Neutrophil (primary cell): Measurements from ENCODE around the gene FGF18.
A peak's percentile ranks its signal among the peaks of the same experiment; 100 is the strongest.
"Not testable (repeated sequence)": the region's sequence is repeated elsewhere in the genome, so short reads cannot be mapped to it uniquely, and the experiment has no call there.

Experiments used
- H3K27ac ChIP-seq: fragments of 200-600 bp; sonication (generic); 2 replicates; pipeline ENCODE4 v1.5.1; 2016; ENCODE audit warnings: mild to moderate bottlenecking, moderate library complexity
- H3K27me3 ChIP-seq: fragments of 200-600 bp; sonication (generic); 2 replicates; pipeline ENCODE4 v1.6.0; 2016; ENCODE audit warnings: mild to moderate bottlenecking
- H3K36me3 ChIP-seq: fragments of 200-600 bp; sonication (generic); 2 replicates; pipeline ENCODE4 v1.5.1; 2017
- H3K4me1 ChIP-seq, 2 experiments: fragments of 200-600 bp in 1 of 2; sonication (generic) in 1 of 2; 1 replicate in 1 of 2; 2 replicates in 1 of 2; pipeline versions ENCODE4 v1.5.1 to v1.6.1; 2013 to 2016; ENCODE audit warnings: low read depth in 1 of 2, low read length in 1 of 2, mild to moderate bottlenecking in 1 of 2, moderate library complexity in 1 of 2; ENCODE audit not compliant: control insufficient read depth in 1 of 2, insufficient read depth in 1 of 2
- H3K4me3 ChIP-seq, 2 experiments: fragments of 200-600 bp in 1 of 2; sonication (generic) in 1 of 2; 1 replicate in 1 of 2; 2 replicates in 1 of 2; pipeline ENCODE4 v1.5.1; 2013 to 2016; ENCODE audit warnings: low read depth in 1 of 2, low read length in 1 of 2, mild to moderate bottlenecking in 1 of 2, moderate library complexity in 1 of 2
- H3K9me3 ChIP-seq: fragments of 200-600 bp; sonication (generic); 2 replicates; pipeline ENCODE4 v1.5.1; 2016
- TF ChIP-seq, protein P1 (sequence below): fragments of 200-600 bp; sonication (generic); IDR thresholded peaks from 2 replicates; pipeline ENCODE4 v1.5.1; 2016; ENCODE audit warnings: antibody characterized with exemption

The FGF18 gene, protein sequence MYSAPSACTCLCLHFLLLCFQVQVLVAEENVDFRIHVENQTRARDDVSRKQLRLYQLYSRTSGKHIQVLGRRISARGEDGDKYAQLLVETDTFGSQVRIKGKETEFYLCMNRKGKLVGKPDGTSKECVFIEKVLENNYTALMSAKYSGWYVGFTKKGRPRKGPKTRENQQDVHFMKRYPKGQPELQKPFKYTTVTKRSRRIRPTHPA

GRCh38 chr5:171418982-171419687 lies at the start of gene FGF18:
Gene FGF18 (plus strand): TSS chr5:171419647. CDS start chr5:171420200, 553 bp downstream.
- Histone ChIP-seq H3K36me3 (no peaks in the 10 kb centered on the region), H3K4me1 (peaks cover 19 to 27% of the 10 kb centered on the region in 2 experiments), H3K4me3 (peak within 1 kb of the TSS; percentile 16 to 60), H3K27me3 (peaks cover 59% of the 10 kb centered on the region), H3K9me3 (no peaks in the 10 kb centered on the region), H3K27ac (no peak within 1 kb of the TSS)
- TF ChIP-seq, protein P1, sequence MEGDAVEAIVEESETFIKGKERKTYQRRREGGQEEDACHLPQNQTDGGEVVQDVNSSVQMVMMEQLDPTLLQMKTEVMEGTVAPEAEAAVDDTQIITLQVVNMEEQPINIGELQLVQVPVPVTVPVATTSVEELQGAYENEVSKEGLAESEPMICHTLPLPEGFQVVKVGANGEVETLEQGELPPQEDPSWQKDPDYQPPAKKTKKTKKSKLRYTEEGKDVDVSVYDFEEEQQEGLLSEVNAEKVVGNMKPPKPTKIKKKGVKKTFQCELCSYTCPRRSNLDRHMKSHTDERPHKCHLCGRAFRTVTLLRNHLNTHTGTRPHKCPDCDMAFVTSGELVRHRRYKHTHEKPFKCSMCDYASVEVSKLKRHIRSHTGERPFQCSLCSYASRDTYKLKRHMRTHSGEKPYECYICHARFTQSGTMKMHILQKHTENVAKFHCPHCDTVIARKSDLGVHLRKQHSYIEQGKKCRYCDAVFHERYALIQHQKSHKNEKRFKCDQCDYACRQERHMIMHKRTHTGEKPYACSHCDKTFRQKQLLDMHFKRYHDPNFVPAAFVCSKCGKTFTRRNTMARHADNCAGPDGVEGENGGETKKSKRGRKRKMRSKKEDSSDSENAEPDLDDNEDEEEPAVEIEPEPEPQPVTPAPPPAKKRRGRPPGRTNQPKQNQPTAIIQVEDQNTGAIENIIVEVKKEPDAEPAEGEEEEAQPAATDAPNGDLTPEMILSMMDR = no peak

GRCh38 chr5:171369898-171370297 lies 49.5 kb upstream of the FGF18 start:
- H3K27me3 ChIP-seq = peaks cover 33% of the 10 kb centered on the region
- H3K36me3 ChIP-seq = no peaks in the 10 kb centered on the region
- no peak overlapping the region for H3K27ac ChIP-seq
- peaks cover 0 to 4% of the 10 kb centered on the region in 2 experiments for H3K4me1 ChIP-seq
- H3K4me3 ChIP-seq = no peak overlapping the region
- no peaks in the 10 kb centered on the region for H3K9me3 ChIP-seq
- TF ChIP-seq, protein P1 = no peak

GRCh38 chr5:171370881-171371280 lies 48.6 kb upstream of the FGF18 start:
- not testable (repeated sequence) for H3K4me3 ChIP-seq, H3K27ac ChIP-seq, H3K9me3 ChIP-seq, H3K4me1 ChIP-seq, H3K36me3 ChIP-seq
- H3K27me3 ChIP-seq = peaks cover 23% of the 10 kb centered on the region

GRCh38 chr5:171371326-171371725 lies 48.1 kb upstream of the FGF18 start:
- TF ChIP-seq, protein P1 = no peak
- peaks cover 0 to 4% of the 10 kb centered on the region in 2 experiments for H3K4me1 ChIP-seq
- no peaks in the 10 kb centered on the region for H3K36me3 ChIP-seq
- no peaks in the 10 kb centered on the region for H3K9me3 ChIP-seq
- H3K27me3 ChIP-seq = peaks cover 19% of the 10 kb centered on the region
- no peak overlapping the region for H3K27ac ChIP-seq
- no peak overlapping the region for H3K4me3 ChIP-seq

DNA sequence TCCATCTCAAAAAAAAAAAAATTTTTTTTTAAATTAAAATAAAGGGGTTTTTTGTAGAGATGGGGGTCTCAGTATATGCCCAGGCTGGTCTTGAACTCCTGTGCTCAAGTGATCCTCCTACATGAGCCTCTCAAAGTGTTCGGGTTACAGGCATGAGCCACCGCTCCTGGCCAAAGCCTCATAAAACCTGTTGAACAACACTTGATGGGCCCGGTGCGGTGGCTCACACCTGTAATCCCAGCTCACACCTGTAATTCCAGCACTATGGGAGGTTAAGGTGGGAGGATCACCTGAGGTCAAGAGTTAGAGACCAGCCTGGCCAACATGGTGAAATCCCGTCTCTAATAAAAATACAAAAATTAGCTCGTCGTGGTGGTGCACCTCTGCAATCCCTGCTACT lies 39.5 kb upstream of the FGF18 start:
- Histone ChIP-seq H3K9me3 (no peaks in the 10 kb centered on the region), H3K36me3 (no peaks in the 10 kb centered on the region), H3K4me1 (no peaks in the 10 kb centered on the region), H3K27me3 (peaks cover 6% of the 10 kb centered on the region), H3K4me3 (no peak overlapping the region), H3K27ac (no peak overlapping the region)
- TF ChIP-seq, protein P1 = no peak

- H3K36me3 ChIP-seq, H3K27ac ChIP-seq, H3K27me3 ChIP-seq, H3K4me3 ChIP-seq, H3K9me3 ChIP-seq: not testable (repeated sequence)
- peaks cover 20% of the 10 kb centered on the region in 2 experiments for H3K4me1 ChIP-seq
Observed at GRCh38 chr5:171384416-171384815, 35.0 kb upstream of the FGF18 start.

GRCh38 chr5:171384999-171385398 lies 34.4 kb upstream of the FGF18 start:
- not testable (repeated sequence) for H3K27me3 ChIP-seq, H3K27ac ChIP-seq, H3K4me3 ChIP-seq, H3K9me3 ChIP-seq, H3K36me3 ChIP-seq
- peaks cover 20 to 23% of the 10 kb centered on the region in 2 experiments for H3K4me1 ChIP-seq
